Measurements from ENCODE around the gene PEX11B.
A peak's percentile ranks its signal among the peaks of the same experiment; 100 is the strongest.

PEX11B gene

DNA sequence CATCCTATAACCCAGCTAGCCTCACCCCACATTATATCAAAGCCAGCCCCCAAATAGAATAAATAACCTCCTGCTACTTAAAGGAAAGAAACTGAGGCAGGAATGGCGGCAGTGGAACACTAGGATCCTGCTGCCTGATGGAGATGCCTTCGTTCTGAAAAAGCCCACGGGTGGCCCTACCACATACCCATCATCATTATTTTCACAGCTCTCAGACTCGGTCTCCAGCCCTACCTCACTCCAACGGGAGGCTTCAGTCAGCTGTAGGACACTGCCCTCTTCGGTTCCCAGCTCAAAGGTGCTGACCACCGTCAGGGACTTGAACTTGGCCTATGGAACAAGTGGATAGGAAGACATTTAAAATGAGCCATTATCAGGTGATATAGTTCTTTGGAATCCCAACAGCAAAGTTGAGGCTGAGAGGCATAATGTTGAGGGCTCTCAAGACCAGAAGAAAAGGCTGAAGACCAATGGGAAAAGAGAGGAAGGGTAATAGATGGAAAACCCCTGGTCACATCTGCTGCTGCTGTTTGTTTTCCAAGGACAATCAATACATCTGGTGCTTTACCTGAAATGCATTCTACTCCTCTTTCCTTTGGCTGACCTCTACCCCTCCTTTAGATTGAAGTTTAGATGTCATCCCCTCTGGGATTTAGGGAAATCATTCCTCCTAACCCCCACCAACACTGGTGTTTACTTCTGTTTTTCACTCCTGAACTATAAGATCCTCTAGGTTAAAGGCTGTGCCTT is 25.0 kb downstream of the PEX11B start:
- TF ChIP-seq, protein P1, sequence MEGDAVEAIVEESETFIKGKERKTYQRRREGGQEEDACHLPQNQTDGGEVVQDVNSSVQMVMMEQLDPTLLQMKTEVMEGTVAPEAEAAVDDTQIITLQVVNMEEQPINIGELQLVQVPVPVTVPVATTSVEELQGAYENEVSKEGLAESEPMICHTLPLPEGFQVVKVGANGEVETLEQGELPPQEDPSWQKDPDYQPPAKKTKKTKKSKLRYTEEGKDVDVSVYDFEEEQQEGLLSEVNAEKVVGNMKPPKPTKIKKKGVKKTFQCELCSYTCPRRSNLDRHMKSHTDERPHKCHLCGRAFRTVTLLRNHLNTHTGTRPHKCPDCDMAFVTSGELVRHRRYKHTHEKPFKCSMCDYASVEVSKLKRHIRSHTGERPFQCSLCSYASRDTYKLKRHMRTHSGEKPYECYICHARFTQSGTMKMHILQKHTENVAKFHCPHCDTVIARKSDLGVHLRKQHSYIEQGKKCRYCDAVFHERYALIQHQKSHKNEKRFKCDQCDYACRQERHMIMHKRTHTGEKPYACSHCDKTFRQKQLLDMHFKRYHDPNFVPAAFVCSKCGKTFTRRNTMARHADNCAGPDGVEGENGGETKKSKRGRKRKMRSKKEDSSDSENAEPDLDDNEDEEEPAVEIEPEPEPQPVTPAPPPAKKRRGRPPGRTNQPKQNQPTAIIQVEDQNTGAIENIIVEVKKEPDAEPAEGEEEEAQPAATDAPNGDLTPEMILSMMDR (IDR thresholded peaks at IDR 0.05; ENCODE audit: insufficient read depth, low read depth, low read length, missing control alignments) = no peak
- no peak overlapping the region for H3K4me3 ChIP-seq (ENCODE audit: low read length)
- DNase-seq (ENCODE audit: low read depth) = no peak

DNA sequence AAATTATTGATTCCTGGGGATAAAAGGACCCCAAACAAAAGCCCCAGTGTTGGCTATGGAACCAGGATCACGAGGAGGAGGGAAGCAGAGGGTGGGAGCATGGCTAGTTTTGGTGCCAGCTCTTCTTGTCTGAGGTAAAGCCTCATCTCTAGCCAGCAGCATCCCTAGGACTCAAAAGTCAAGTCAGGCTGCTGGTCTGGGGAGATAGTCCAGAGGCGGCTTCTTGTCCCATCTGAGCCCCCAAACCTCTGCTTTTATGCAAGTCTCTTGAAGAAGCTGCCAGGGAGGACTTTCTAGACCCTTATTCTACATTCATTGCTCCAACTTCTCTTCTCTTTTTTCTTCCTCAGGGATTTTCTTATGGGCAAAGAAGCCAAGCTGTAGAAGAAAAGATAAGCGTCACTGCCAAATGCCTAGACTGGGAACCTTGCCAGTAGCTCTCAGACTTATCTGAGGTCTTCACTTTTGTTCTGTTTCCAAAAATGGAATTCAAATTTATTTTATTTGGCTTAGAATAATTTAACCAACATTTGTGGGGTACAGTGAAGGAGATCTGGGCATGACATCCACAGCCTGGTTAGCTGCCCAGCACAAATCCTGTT is 25.9 kb downstream of the PEX11B start:
- no peak overlapping the region for H3K4me3 ChIP-seq (ENCODE audit: low read length)
- TF ChIP-seq, protein P1 (IDR thresholded peaks at IDR 0.05; ENCODE audit: insufficient read depth, low read depth, low read length, missing control alignments) = no peak
- DNase-seq (ENCODE audit: low read depth) = no peak

DNA sequence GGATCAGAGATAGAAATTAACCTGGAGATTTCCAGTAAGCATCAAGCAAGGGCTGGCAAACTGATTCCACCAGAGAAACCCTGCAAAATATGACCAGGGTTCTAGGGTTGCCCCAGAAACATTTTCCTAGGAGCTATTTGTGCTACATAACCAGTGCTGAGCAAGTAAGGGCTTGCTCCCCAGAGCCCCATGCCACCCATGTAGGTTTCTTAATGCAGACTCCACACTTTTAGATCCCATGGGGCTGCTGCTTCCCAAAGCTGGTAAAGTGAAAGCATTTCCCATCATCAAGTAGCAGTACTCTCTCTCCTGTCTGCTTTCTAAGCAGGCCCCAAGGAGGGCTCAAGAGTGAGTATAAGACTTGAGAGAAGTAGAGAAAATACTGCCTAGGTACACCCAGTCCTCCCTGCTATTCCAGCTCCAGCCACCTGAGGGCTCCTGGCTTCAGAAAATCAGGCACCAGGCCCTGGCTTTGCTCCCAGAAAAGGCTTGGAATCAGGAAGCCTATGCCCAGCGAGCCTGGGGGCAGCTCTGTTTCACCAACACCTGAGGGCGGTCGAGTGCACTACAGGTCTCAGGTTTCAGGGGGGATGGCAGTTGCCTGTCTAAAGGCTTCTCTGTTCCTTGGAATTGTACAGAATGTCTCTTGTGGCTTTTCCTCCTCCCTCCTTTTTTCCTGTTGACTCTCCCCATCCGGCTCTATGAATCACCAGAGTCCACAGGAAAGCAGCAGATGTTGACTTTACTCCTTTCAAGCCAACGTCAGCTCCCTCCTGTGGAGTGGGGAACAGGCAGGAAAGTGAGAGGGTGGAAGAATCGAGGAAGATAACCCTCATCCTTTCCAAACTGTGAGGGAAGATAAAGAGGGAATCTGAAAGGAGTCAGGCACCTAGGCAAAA is 26.7 kb downstream of the PEX11B start:
- DNase-seq (ENCODE audit: low read depth) = peak; percentile 99
- TF ChIP-seq, protein P1 (IDR thresholded peaks at IDR 0.05; ENCODE audit: insufficient read depth, low read depth, low read length, missing control alignments) = peak; percentile 95
- H3K4me3 ChIP-seq (ENCODE audit: low read length) = peak overlapping the region; percentile 17

DNA sequence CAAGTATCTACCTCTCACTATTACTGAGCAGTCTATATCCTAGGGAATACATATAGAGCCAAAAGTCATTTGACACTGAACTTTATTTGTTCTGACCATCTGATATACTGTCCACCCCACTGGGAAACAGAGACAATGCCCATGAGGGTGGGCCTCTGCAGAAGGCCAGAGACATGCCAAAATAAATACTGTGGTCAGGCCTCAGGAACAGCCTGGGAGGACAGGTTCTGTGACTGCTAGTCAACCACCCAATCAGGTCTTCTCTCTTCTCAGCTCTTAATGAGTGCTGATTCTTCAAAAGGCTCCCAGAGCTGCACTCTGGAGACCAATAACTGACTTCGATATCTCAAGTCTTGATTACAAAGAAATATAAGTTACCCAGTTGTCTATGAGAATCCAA is 27.4 kb downstream of the PEX11B start:
- TF ChIP-seq, protein P1 (IDR thresholded peaks at IDR 0.05; ENCODE audit: insufficient read depth, low read depth, low read length, missing control alignments) = no peak
- peak; percentile 70 for DNase-seq (ENCODE audit: low read depth)
- no peak overlapping the region for H3K4me3 ChIP-seq (ENCODE audit: low read length)

DNA sequence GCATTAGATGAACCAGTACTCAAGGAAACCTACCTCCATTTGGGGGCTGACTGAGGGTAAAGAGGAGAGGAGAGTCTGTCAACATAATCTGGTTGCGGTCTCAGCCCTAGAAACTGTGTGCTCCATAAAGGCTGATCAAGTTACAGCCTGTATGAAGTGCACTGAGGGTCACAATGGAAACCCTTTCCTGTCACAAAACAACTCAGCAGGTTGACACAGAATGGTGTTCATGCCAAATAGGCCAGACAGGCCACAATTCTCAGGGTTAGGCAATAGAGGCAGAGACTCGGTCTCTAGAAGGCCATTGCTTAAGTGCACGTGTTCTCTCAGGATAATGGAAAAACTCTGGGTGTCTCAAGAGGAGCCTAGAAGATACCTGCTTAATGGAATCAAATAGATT is 28.8 kb downstream of the PEX11B start:
- DNase-seq (ENCODE audit: low read depth) = peak; percentile 40

DNA sequence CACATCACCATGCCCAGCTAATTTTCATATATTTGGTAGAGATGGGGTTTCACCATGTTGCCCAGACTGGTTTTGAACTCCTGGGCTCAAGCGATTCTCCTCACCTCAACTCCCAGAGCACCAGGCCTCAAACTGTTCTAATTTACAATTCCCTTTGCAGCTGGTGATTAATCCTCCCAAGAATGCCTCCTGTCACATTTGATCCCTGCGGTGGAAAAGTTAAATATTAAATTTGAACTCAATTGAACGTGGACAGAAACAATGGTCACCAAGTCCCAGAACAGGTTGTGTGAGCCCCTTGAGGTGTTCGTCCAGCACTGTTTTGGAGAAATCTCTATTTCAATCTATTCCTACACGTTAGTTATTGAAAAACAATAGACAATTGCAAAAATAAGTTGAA is 30.9 kb downstream of the PEX11B start:
- DNase-seq (ENCODE audit: low read depth) = peak; percentile 24
- H3K4me3 ChIP-seq (ENCODE audit: low read length) = no peak overlapping the region
- TF ChIP-seq, protein P1 (IDR thresholded peaks at IDR 0.05; ENCODE audit: insufficient read depth, low read depth, low read length, missing control alignments) = no peak

More for the DNA sequence above, 28.8 kb downstream of the PEX11B start:
- no peak overlapping the region for H3K4me3 ChIP-seq (ENCODE audit: low read length)
- TF ChIP-seq, protein P1 (IDR thresholded peaks at IDR 0.05; ENCODE audit: insufficient read depth, low read depth, low read length, missing control alignments) = no peak

All from epithelial cell of esophagus (primary cell).